Dermis microvascular lymphatic vessel endothelial cell (primary cell): ENCODE measurements around the gene COX5B. TPM values are rescaled to one million over a fixed set of nuclear protein-coding genes. Genes with fewer than 3 reads are reported as not detected.
A peak's percentile ranks its signal among the peaks of the same experiment; 100 is the strongest.
"Not testable (repeated sequence)": the region's sequence is repeated elsewhere in the genome, so short reads cannot be mapped to it uniquely, and the experiment has no call there.

Experiments used
- DNase-seq, 2 donors: peaks; one replicate each; pipeline versions ENCODE4 v3.0.0 to v3.0.0-alpha.2; 2010; ENCODE audit warnings: low read depth in 2 of 2
- total RNA-seq: library from RNA; depleted of rRNA; stranded (reverse); fragments of >200 nt; gene quantifications from 2 replicates; pipeline ENCODE4 v1.2.1, GENCODE V29; 2014

The COX5B gene
- total RNA-seq, 1 donor from 2014 or later = 449 TPM

DNA sequence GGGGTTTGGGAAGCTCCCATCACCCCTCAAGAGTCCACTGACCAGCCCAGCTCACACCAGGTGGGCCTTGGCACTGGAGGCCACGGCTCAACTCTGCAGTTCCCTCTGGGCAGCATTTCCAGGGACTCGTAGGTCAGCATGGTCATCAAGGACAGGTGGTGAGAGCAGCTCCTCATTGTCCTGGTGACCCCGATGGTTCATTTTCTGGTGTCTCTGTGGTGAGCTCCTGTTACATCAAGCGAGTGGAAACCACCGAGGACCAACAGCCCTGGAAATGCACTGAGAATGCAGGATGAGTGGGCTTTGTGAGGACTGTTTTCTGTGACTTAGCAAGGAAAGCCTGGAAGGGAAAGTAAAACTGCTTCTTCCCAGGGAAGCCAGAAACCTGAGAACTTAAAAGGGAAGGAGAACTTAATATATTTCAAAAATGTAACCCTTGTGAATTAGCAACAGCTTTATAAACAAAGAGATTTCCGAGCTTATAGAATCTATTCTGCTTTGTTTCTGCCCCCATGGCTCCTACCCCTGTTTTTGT, 26.8 kb downstream of the COX5B start:
- not testable (repeated sequence) for DNase-seq

DNA sequence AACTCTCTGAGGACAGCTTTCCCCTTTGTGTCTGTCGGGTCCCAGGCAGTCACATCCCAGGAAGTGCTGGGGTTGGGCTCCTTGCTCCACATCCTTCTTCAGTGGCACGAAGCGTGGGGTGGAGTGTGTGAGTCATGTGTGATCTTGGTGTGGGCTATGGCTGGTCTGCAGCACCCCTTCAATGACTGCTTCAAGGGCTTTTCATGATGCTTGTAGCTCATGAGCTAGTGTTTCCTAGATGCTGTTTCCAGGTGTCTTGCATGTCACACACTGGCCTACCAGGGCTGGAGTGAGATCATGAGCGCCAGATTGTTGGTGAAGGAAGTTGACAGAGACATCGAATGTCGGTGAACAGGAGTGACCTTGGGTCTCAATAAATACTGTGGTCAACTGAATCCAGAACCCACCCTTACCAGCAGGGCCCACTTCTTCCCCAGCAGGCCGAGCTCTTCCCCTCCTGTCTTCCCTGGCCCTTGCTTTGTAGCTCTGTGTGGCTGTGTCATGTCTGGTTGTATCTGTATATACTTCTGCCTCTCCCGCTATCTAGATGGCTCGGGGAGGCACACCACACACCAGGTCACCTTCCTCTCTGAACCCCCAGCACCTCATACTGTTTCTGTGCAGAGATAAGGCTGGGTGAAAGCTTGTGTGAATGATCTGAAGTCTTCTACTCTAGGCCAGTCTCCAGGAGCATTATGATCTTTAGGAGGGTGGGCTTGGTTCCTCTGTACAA, 27.5 kb downstream of the COX5B start:
- no peak for DNase-seq

DNA sequence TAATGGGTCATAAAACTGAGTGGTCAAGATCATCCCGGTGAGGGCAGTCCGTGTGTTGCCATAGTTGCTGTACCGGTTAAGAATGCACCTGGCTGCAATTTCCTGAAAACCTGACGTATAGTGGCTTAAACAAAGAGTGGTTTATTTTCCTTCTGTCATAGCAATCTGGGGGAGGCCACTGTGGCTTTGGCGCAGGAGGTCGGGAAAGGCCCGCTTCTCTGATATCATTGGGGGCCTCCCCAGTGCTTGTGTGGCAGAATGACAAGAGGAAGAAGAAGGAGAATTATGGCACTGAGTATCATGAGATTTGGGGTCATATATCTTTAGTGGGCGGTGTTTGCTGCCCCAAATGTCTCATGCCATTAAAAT, 28.0 kb downstream of the COX5B start:
- DNase-seq = no peak

DNA sequence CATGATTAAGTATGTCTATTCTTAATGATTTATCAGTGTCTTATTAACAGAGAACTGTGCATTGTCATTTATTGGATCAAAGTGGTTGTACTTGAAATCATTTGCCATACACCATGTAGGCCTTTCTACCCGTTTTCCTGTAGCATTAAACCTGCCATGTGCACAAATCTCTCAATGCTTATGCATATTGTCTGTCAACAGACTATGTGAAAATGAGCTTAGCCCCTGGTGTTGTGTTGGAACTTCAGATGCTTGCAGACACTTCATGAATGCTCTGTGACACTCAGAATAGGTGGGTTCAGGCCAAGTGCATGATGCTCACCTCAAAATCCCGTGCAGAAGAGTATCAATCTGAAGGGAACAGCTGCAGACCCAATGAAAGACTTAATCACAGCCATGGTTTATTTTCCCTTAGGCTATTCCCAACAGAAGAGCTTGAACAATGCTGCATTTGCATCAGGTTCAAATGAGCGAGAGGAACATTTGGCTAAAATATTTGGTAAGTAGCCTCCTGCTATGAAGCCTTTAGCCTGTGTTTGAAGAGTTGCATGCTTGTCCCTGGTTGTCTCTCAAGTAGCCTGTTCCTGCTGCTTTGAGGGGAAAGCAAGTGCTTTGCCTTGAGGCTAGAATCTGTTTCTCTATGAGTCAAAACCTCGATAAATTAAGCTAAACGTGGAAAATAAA, 29.7 kb downstream of the COX5B start:
- DNase-seq = no peak

DNA sequence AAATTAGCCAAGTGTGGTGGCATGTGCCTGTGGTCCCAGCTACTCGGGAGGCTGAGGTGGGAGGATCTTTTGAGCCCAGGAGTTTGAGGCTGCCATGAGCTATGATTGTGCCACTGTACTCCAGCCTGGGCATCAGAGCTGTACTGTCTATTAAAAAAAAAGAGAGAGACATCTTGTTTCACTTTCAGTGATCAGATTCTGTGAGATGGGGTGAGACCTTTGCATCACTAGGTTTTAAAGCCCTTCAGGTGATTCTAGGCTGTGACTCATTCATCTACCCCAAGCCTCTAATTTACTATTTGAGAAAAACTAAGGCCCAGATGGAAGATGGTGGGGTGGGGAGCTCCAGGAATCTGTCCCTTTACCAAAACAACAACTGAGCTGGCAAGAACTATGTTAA, 30.8 kb downstream of the COX5B start:
- DNase-seq = no peak

DNA sequence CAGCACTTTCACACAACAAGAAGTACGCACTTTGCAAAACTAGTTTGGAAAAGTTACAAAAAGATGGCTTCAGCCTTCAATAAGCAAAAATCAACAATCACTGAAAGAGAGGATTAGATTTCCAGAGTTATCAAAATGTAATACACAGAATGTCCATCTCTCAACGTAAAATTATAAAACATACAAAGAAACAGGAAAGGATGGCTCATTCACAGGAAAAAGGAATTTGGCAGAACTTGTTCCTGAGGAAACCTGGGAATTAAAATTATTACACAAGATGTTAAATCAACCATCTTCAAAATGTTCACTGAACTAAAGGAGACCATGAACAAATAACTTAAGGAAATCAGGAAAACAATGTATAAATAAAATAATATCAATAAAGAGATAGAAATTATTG, 31.6 kb downstream of the COX5B start:
- DNase-seq = peak; percentile 16 to 57

DNA sequence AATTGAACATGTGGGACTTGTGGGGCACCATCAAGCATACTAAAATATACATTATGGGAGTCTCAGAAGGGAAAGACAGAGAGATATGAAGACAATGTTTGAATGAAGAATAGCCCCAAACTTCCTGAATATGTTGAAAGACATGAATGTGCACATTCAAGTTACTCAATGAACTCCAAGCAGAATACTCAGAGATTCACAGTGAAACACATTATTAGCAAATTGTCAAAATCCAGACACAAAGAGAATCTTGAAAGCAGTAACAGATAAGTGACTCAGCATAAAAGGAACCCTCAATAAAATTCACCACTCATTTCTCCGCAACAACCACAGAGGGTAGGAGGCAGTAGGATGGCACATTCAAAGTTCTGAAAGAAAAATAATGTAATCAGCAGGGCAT, 32.4 kb downstream of the COX5B start:
- no peak for DNase-seq

DNA sequence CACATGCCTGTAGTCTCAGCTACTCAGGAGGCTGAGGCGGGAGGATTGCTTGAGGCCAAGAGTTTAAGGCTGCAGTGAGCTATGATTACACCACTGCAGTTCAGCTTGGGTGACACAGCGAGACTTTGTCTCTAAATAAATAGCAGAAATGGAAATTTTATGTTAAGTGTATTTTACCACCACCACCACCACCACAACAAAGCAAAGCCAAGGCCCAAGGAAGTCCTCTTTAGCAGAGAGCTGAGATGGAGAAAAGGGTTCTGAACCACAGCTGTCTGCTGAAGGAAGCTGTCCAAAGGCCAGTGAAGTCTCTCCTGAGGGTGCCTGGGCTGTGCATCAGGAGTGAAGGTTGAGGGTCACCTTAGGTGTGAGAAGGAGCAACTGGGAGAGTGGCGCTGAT, 41.4 kb downstream of the COX5B start:
- not testable (repeated sequence) for DNase-seq

DNA sequence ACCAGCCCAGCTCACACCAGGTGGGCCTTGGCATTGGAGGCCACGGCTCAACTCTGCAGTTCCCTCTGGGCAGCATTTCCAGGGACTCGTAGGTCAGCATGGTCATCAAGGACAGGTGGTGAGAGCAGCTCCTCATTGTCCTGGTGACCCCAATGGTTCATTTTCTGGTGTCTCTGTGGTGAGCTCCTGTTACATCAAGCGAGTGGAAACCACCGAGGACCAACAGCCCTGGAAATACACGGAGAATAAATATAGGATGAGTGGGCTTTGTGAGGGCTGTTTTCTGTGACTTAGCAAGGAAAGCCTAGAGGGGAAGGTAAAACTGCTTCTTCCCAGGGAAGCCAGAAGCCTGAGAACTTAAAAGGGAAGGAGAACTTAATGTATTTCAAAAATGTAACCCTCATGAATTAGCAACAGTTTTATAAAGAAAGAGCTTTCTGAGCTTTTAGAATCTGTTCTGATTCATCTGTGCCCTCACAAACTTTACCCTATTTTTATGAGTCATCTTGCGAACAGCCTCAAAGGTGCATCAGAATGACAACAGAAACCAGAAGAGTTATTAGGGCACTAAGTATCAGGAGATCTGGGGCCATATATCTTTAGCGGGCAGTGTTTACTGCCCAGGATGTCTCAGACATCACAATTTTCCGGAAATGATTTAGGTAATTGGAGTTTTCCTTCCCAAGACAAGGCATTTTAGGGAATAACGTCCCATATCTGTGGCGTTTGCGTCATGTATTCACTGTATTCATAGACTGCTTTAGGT, 42.4 kb downstream of the COX5B start:
- no peak for DNase-seq

DNA sequence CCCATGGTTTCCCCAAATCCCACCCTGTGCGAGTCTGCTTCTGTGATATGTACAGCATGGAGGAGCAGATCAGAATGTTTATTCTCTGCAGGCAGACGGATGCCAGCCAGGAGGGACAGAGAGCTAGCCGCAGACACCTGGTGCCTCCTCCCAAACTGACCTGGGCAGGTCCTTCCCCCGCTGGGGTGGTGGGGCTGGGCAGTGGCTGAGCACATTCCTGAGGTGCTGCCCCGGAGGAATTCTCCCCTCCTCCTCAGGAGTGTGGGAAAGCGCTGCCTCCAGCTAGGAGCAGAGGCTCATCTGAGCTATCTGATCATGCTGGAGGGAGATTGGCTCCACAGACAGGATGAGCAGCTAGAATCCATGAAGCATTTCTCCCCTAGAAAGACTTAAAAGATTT, 45.3 kb downstream of the COX5B start:
- no peak for DNase-seq

DNA sequence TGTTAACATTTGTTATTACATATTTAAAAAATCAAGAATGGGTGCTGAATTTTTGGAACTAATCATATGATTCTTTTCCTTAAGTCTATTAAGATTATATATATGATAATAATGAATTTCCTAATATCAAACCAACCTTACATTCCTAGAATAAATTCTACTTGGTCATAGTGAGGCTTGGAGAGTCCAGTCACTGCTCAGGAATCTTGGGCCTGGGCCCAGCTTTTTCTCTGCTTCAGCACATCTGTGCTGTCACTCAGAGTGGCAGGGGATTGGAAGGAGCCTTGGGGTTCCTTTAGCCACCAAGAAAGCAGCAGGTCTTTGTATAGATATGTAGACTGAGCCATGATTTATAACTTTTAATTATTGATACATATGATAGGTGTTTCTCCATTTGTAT, 47.6 kb downstream of the COX5B start:
- DNase-seq = no peak

DNA sequence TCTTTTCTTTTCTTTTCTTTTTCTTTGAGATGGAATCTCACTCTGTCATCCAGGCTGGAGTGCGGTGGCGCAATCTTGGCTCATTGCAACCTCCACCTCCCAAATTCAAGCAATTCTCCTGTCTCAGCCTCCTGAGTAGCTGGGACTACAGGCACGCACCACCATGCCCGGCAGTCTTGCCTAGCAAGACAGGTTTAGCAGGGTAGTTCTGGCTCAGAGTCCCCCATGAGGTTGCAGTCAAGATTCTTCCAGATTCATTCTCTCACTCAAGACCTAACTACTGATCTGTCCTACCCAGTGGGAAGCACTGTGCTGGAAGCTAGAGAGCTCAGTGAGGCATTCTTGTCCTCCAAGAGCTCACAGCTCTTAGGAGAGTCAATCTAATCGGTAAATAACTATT, 49.9 kb downstream of the COX5B start:
- DNase-seq = no peak

DNA sequence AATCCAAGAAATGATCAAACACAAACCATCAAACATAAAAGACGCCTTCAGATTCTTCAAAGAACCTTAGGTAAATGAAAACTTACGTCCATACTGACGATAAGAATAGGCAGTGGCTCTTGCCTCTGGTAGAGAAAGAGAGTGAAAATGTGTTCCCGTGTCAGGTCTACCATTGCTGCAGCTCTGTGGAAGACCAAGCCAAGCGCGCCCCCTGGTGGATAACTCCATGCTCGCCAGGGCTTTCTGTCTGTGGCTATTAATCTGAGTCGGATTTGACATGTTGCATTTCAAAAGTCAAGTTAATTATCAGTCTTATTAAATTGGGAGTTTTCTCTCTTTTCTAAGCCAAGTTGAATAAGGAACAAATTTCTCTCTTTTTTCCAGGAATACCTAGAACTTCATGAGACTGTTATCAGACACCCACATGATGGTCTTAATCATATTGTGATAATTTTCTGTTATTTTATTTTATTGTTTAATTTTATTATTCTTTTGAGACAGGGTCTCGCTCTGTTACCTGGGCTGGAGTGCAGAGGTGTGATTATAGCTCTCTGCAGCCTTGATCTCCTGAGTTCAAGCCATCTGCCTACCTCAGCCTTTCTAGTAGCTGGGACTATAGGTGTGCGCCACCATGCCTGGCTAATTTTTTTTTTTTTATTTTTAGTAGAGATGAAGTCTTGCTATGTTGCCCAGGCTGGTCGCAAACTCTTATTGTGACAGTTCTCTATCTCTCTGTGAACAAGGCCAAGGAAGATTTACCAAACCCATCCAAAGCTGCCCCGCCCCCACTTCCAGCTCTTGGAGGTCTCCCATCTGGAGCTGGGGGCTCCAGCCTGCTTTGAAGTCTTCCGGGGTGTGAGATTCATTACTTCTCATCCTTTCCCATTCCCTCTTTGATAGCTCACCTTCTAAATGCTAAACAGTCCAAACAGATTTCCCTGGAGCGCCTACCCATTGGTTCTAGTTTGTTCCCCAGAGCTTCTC, 51.7 kb downstream of the COX5B start:
- peak; percentile 70 to 85 for DNase-seq

Other genes with a start within 250 kb of the COX5B start
- 40.0 and 45.3 TPM in 2 replicates for gene ANKRD36B, start 56.2 kb upstream of the COX5B start, total RNA-seq
- gene ACTR1B, start 18.0 kb downstream of the COX5B start, total RNA-seq = 62.0 and 80.9 TPM in 2 replicates
- 1.5 and 2.3 TPM in 2 replicates for gene C2orf92, start 23.7 kb downstream of the COX5B start, total RNA-seq
- 0.13 TPM in 2 replicates for gene ZAP70, start 67.5 kb downstream of the COX5B start, total RNA-seq